ENCODE measurements around the gene DENND2A.
"Not testable (repeated sequence)": the region's sequence is repeated elsewhere in the genome, so short reads cannot be mapped to it uniquely, and the experiment has no call there.

DENND2A gene

GRCh38 chr7:140623980-140624379 is 16.6 kb downstream of the DENND2A start:
- Histone ChIP-seq H3K4me1 (peaks cover 0 to 18% (median 5%) of the 10 kb centered on the region in 10 experiments; a peak in 7 of 20 replicates), H3K9ac (no peak overlapping the region), H3K4me2 (no peak overlapping the region), H3K4me3 (no peak overlapping the region), H3K9me3 (replicated peaks in 1 of 11) (no peaks in the 10 kb centered on the region), H4K20me1 (no peaks in the 10 kb centered on the region), H3K27ac (no peak overlapping the region), H3K36me3 (no peaks in the 10 kb centered on the region), H3K27me3 (no peaks in the 10 kb centered on the region)
- TF ChIP-seq Cebpa-rat (IDR thresholded peaks at IDR 0.05) = no peak

GRCh38 chr7:140621401-140622021 is 19.1 kb downstream of the DENND2A start:
- Histone ChIP-seq H3K9ac (no peak overlapping the region), H3K4me3 (no peak overlapping the region), H3K27me3 (no peaks in the 10 kb centered on the region), H3K27ac (no peak overlapping the region), H3K4me2 (0 out of 22 replicates have a peak overlapping the region, but pooled peaks of 1 of the 11 experiments have one; percentile 9), H4K20me1 (no peaks in the 10 kb centered on the region), H3K36me3 (no peaks in the 10 kb centered on the region), H3K4me1 (peaks cover 0 to 6% (median 3%) of the 10 kb centered on the region in 10 experiments; a peak in 1 of 20 replicates), H3K9me3 (replicated peaks in 1 of 11) (no peaks in the 10 kb centered on the region)
- no peak for TF ChIP-seq Cebpa-rat (IDR thresholded peaks at IDR 0.05)

GRCh38 chr7:140619915-140620510 is 20.6 kb downstream of the DENND2A start:
- not testable (repeated sequence) for H3K4me3 ChIP-seq; H3K4me2 ChIP-seq; H3K27me3 ChIP-seq; H3K9me3 ChIP-seq (replicated peaks in 1 of 11); H3K27ac ChIP-seq; H3K9ac ChIP-seq; H4K20me1 ChIP-seq; H3K36me3 ChIP-seq; H3K4me1 ChIP-seq
- TF ChIP-seq Cebpa-rat (IDR thresholded peaks at IDR 0.05) = peak in 1 of 11 experiments; percentile 29; a peak in 1 of 22 replicates

- no peaks in the 10 kb centered on the region for H3K9me3 ChIP-seq (replicated peaks in 1 of 11)
- no peak overlapping the region for H3K27ac ChIP-seq
- no peak overlapping the region for H3K4me3 ChIP-seq
- no peaks in the 10 kb centered on the region for H3K36me3 ChIP-seq
- no peak overlapping the region; a peak in 1 of 22 replicates for H3K4me2 ChIP-seq
- H3K9ac ChIP-seq = no peak overlapping the region
- peaks cover 0 to 8% (median 5%) of the 10 kb centered on the region in 10 experiments; a peak in 3 of 20 replicates for H3K4me1 ChIP-seq
- no peak for TF ChIP-seq Cebpa-rat (IDR thresholded peaks at IDR 0.05)
- no peaks in the 10 kb centered on the region for H3K27me3 ChIP-seq
- no peaks in the 10 kb centered on the region for H4K20me1 ChIP-seq
These were observed 21.4 kb downstream of the DENND2A start for GRCh38 chr7:140619176-140619575.

- TF ChIP-seq Cebpa-rat (IDR thresholded peaks at IDR 0.05) = no peak
- H3K4me3 ChIP-seq = no peak overlapping the region
- no peaks in the 10 kb centered on the region for H3K9me3 ChIP-seq (replicated peaks in 1 of 11)
- no peak overlapping the region for H3K9ac ChIP-seq
- no peak overlapping the region for H3K4me2 ChIP-seq
- no peaks in the 10 kb centered on the region for H4K20me1 ChIP-seq
- H3K27ac ChIP-seq = no peak overlapping the region
- peaks cover 0 to 10% (median 5%) of the 10 kb centered on the region in 10 experiments; a peak in 3 of 20 replicates for H3K4me1 ChIP-seq
- H3K36me3 ChIP-seq = no peaks in the 10 kb centered on the region
- no peaks in the 10 kb centered on the region for H3K27me3 ChIP-seq
These were observed 22.3 kb downstream of the DENND2A start for GRCh38 chr7:140618306-140618705.

GRCh38 chr7:140617081-140617480 is 23.5 kb downstream of the DENND2A start:
- H3K4me1 ChIP-seq = peaks cover 0 to 10% (median 5%) of the 10 kb centered on the region in 10 experiments; a peak in 3 of 20 replicates
- no peaks in the 10 kb centered on the region for H3K36me3 ChIP-seq
- no peak overlapping the region for H3K9ac ChIP-seq
- H3K27me3 ChIP-seq = no peaks in the 10 kb centered on the region
- no peak overlapping the region for H3K27ac ChIP-seq
- no peaks in the 10 kb centered on the region for H3K9me3 ChIP-seq (replicated peaks in 1 of 11)
- H4K20me1 ChIP-seq = no peaks in the 10 kb centered on the region
- TF ChIP-seq Cebpa-rat (IDR thresholded peaks at IDR 0.05) = no peak
- no peak overlapping the region for H3K4me2 ChIP-seq
- H3K4me3 ChIP-seq = no peak overlapping the region

- Histone ChIP-seq H3K27me3 (no peaks in the 10 kb centered on the region), H3K36me3 (no peaks in the 10 kb centered on the region), H3K27ac (no peak overlapping the region), H4K20me1 (no peaks in the 10 kb centered on the region), H3K9ac (no peak overlapping the region), H3K4me2 (no peak overlapping the region), H3K4me1 (peaks cover 0 to 10% (median 4%) of the 10 kb centered on the region in 10 experiments; a peak in 3 of 20 replicates), H3K4me3 (no peak overlapping the region), H3K9me3 (replicated peaks in 1 of 11) (no peaks in the 10 kb centered on the region)
- TF ChIP-seq Cebpa-rat (IDR thresholded peaks at IDR 0.05) = no peak
These were observed 24.3 kb downstream of the DENND2A start for GRCh38 chr7:140616328-140616727.

GRCh38 chr7:140611641-140612040 is 29.0 kb downstream of the DENND2A start:
- Histone ChIP-seq H3K9ac (no peak overlapping the region), H3K36me3 (no peaks in the 10 kb centered on the region), H3K4me1 (peaks cover 0 to 14% (median 0%) of the 10 kb centered on the region in 10 experiments; a peak in 3 of 20 replicates), H3K4me3 (no peak overlapping the region), H3K4me2 (no peak overlapping the region), H3K27me3 (no peaks in the 10 kb centered on the region), H3K9me3 (replicated peaks in 1 of 11) (no peaks in the 10 kb centered on the region), H3K27ac (no peak overlapping the region), H4K20me1 (no peaks in the 10 kb centered on the region)
- TF ChIP-seq Cebpa-rat (IDR thresholded peaks at IDR 0.05) = no peak

- Histone ChIP-seq H3K36me3 (no peaks in the 10 kb centered on the region), H3K27me3 (no peaks in the 10 kb centered on the region), H3K4me1 (peaks cover 0 to 14% (median 0%) of the 10 kb centered on the region in 10 experiments; a peak in 3 of 20 replicates), H3K4me2 (no peak overlapping the region), H3K4me3 (no peak overlapping the region), H3K9ac (no peak overlapping the region), H3K27ac (no peak overlapping the region), H4K20me1 (no peaks in the 10 kb centered on the region), H3K9me3 (replicated peaks in 1 of 11) (no peaks in the 10 kb centered on the region)
- TF ChIP-seq Cebpa-rat (IDR thresholded peaks at IDR 0.05) = no peak
These were observed 30.1 kb downstream of the DENND2A start for GRCh38 chr7:140610204-140611165.
